HL-60 (cell line): Measurements from ENCODE around the gene FAAP24.
"Not testable (repeated sequence)": the region's sequence is repeated elsewhere in the genome, so short reads cannot be mapped to it uniquely, and the experiment has no call there.

Experiments used
- DNase-seq, 2 experiments: peaks; one replicate each; pipeline ENCODE4 v3.0.0-alpha.2; 2010 to 2020; ENCODE audit warnings: low read depth in 1 of 2, low spot score in 1 of 2
- H3K27ac ChIP-seq: fragments of 250-450 bp; sonication (Bioruptor Pico); replicated peaks from 2 replicates; pipeline ENCODE4 v1.5.1; 2020; ENCODE audit warnings: mild to moderate bottlenecking, moderate library complexity
- H3K27me3 ChIP-seq: fragments of 250-450 bp; sonication (Bioruptor Pico); 2 replicates; pipeline ENCODE4 v1.5.1; 2021; ENCODE audit warnings: mild to moderate bottlenecking, moderate library complexity; ENCODE audit not compliant: insufficient read depth, poor library complexity, severe bottlenecking
- H3K4me3 ChIP-seq: replicated peaks from 2 replicates; pipeline ENCODE4 v1.5.1; 2011; ENCODE audit warnings: mild to moderate bottlenecking, control low read depth, low read length; ENCODE audit not compliant: insufficient read depth
- GABPA ChIP-seq: IDR thresholded peaks from 2 replicates; pipeline ENCODE4 v1.6.1; 2012; ENCODE audit warnings: low read depth
- POLR2AphosphoS5 ChIP-seq: IDR thresholded peaks from 2 replicates; pipeline ENCODE4 v1.6.1; 2012; ENCODE audit warnings: low read depth
- SPI1 ChIP-seq: IDR thresholded peaks from 2 replicates; pipeline ENCODE4 v1.6.1; 2012; ENCODE audit warnings: low read depth, mild to moderate bottlenecking, borderline replicate concordance
- TF ChIP-seq, protein P1 (sequence below): IDR thresholded peaks from one replicate; pipeline ENCODE4 v1.5.1; 2011; ENCODE audit warnings: low read length, control low read depth, inconsistent platforms; ENCODE audit not compliant: insufficient read depth
- TF ChIP-seq, protein P2 (sequence below): IDR thresholded peaks from 2 replicates; pipeline ENCODE4 v1.6.1; 2012; ENCODE audit warnings: low read depth; ENCODE audit not compliant: insufficient replicate concordance

Gene FAAP24

DNA sequence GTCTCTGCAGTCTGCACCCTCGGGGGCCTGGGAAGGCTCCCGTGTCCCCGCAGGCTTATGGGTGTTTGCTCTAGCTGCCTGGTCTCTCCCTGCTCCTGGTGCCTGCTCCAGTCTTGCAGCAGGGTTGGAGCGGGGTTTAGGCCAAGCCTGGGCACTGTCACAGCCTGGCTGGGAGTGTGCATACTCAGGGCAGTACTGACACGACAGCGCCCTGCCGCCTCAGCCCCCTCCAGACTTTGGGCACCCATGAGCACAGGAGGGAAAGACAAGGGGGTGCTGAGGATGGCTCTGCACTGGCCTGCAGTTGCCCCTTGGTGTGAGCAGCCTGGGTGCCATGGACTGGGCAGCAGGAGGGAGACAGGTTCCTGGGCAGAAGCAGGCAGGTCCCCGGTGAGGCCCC is 36.0 kb upstream of the FAAP24 start:
- TF ChIP-seq POLR2AphosphoS5: no peak
- TF ChIP-seq SPI1: no peak
- TF ChIP-seq GABPA: no peak
- TF ChIP-seq, protein P1, sequence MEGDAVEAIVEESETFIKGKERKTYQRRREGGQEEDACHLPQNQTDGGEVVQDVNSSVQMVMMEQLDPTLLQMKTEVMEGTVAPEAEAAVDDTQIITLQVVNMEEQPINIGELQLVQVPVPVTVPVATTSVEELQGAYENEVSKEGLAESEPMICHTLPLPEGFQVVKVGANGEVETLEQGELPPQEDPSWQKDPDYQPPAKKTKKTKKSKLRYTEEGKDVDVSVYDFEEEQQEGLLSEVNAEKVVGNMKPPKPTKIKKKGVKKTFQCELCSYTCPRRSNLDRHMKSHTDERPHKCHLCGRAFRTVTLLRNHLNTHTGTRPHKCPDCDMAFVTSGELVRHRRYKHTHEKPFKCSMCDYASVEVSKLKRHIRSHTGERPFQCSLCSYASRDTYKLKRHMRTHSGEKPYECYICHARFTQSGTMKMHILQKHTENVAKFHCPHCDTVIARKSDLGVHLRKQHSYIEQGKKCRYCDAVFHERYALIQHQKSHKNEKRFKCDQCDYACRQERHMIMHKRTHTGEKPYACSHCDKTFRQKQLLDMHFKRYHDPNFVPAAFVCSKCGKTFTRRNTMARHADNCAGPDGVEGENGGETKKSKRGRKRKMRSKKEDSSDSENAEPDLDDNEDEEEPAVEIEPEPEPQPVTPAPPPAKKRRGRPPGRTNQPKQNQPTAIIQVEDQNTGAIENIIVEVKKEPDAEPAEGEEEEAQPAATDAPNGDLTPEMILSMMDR: no peak
- TF ChIP-seq, protein P2, sequence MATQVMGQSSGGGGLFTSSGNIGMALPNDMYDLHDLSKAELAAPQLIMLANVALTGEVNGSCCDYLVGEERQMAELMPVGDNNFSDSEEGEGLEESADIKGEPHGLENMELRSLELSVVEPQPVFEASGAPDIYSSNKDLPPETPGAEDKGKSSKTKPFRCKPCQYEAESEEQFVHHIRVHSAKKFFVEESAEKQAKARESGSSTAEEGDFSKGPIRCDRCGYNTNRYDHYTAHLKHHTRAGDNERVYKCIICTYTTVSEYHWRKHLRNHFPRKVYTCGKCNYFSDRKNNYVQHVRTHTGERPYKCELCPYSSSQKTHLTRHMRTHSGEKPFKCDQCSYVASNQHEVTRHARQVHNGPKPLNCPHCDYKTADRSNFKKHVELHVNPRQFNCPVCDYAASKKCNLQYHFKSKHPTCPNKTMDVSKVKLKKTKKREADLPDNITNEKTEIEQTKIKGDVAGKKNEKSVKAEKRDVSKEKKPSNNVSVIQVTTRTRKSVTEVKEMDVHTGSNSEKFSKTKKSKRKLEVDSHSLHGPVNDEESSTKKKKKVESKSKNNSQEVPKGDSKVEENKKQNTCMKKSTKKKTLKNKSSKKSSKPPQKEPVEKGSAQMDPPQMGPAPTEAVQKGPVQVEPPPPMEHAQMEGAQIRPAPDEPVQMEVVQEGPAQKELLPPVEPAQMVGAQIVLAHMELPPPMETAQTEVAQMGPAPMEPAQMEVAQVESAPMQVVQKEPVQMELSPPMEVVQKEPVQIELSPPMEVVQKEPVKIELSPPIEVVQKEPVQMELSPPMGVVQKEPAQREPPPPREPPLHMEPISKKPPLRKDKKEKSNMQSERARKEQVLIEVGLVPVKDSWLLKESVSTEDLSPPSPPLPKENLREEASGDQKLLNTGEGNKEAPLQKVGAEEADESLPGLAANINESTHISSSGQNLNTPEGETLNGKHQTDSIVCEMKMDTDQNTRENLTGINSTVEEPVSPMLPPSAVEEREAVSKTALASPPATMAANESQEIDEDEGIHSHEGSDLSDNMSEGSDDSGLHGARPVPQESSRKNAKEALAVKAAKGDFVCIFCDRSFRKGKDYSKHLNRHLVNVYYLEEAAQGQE: no peak
- Histone ChIP-seq H3K27me3 (no peaks in the 10 kb centered on the region), H3K27ac (no peak overlapping the region), H3K4me3 (no peak overlapping the region)
- no peak for DNase-seq

DNA sequence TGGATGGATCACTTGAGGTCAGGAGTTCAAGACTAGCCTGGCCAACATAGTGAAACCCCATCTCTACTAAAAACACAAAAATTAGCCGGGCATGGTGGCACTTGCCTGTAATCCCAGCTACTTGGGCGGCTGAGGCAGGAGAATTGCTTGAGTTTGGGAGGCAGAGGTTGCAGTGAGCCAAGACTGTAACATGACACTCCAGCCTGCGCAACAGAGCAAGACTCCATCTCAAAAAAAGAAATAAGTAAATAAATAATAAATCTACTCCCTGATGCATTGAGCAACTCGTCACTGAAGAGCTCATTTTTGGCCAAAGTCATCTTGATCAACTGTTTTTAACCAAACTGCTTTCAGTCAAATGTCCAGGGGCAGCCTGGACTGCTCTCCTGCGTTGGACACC is 30.8 kb upstream of the FAAP24 start:
- not testable (repeated sequence) for H3K27me3 ChIP-seq, H3K27ac ChIP-seq, H3K4me3 ChIP-seq, DNase-seq

DNA sequence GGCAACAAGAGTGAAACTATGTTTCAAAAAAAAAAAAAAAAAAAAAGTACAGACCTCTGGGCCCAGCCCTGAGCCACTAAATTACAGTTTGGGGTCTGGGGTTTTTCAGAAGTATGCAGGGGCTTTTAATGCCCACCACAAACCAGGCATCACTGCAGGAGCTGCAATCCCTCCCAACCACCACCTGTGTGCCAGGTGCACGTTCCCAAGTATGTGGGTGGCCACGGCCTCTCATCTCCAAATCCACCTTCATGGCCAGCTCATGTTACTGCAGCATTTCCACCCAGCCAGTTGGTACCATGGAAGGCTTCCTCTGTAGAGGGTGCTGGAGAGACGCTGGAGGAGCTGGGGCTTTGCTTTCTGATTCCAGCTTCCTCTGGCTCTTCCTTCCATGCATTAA is 26.8 kb upstream of the FAAP24 start:
- Histone ChIP-seq H3K4me3 (no peak overlapping the region), H3K27me3 (no peaks in the 10 kb centered on the region), H3K27ac (no peak overlapping the region)
- no peak for DNase-seq
- TF ChIP-seq, protein P2: no peak
- no peak for TF ChIP-seq POLR2AphosphoS5
- no peak for TF ChIP-seq GABPA
- no peak for TF ChIP-seq SPI1
- TF ChIP-seq, protein P1: no peak

DNA sequence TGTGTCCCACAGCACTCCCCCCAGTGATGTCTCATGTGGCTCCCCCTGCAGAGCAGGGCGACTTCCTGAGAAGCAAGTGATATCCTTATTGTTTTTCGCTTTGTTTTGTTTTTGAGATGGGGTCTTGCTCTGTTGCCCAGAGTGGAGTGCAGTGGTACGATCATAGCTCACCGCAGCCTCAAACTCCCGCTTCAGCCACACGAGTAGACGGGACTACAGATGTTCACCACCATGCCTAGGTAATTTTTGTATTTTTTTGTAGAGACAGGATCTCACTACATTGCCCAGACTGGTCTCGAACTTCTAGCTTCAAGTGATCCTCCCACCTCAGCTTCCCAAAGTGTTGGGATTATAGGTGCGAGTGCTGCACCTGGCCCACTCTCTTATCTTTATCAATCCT is 5.3 kb upstream of the FAAP24 start:
- TF ChIP-seq GABPA: no peak
- TF ChIP-seq, protein P2: no peak
- no peak for TF ChIP-seq SPI1
- TF ChIP-seq, protein P1: no peak
- TF ChIP-seq POLR2AphosphoS5: no peak
- no peak for DNase-seq
- Histone ChIP-seq H3K4me3 (no peak overlapping the region), H3K27me3 (no peaks in the 10 kb centered on the region), H3K27ac (no peak overlapping the region)
